SK-N-SH treated with all-trans-retinoic acid at 6 μM for 48 hours (cell line): Measurements from ENCODE around the gene PRKD2.

ENCODE experiments used
- CSDC2 ChIP-seq: fragments of 250-450 bp; sonication (Bioruptor Pico); IDR thresholded peaks from 2 replicates; pipeline ENCODE4 v1.5.0; 2020; ENCODE audit warnings: mild to moderate bottlenecking, moderate library complexity
- GLIS3 ChIP-seq: fragments of 250-450 bp; sonication (Bioruptor Pico); IDR thresholded peaks from 2 replicates; pipeline ENCODE4 v1.5.0; 2020; ENCODE audit warnings: mild to moderate bottlenecking, moderate library complexity
- ISL1 ChIP-seq: fragments of 250-450 bp; sonication (Bioruptor Pico); IDR thresholded peaks from 2 replicates; pipeline ENCODE4 v2.1.2; 2022; ENCODE audit warnings: mild to moderate bottlenecking, moderate library complexity
- SNAI2 ChIP-seq: fragments of 250-450 bp; sonication (Bioruptor Pico); IDR thresholded peaks from 2 replicates; pipeline ENCODE4 v1.5.0; 2020; ENCODE audit warnings: mild to moderate bottlenecking, moderate library complexity
- ZNF8 ChIP-seq: fragments of 450-650 bp; formaldehyde crosslinking; IDR thresholded peaks from 2 replicates; pipeline ENCODE4 v1.5.0; 2020; ENCODE audit warnings: mild to moderate bottlenecking, moderate library complexity
- TF ChIP-seq, protein P1 (sequence below): fragments of 250-450 bp; sonication (Bioruptor Pico); IDR thresholded peaks from 2 replicates; pipeline ENCODE4 v1.8.0; 2020; ENCODE audit warnings: mild to moderate bottlenecking, moderate library complexity, borderline replicate concordance
- TF ChIP-seq, protein P2 (sequence below): fragments of 250-450 bp; sonication (Bioruptor Pico); IDR thresholded peaks from 2 replicates; pipeline ENCODE4 v1.8.0; 2021; ENCODE audit warnings: low read depth, mild to moderate bottlenecking, moderate library complexity, borderline replicate concordance

DNA sequence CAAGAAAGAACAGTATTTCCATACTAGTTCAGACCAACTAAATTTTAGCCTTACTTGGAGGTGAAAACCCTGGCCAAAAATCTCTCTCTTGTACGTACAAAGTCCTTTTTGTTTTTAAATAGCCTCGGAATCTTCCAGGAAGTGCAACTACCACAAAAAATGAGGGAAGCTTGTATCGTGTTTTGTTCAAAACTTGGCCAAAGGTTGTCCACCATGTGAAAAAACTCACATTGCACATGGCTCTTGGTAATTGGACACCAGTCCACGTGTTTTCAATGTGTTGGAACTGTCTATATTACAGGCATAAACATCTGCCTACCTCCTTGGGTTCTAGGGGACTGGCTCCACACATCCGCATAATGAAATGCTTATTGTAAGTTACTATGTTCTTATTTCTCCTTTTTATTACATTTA is 44.5 kb upstream of the PRKD2 start:
- TF ChIP-seq, protein P1, sequence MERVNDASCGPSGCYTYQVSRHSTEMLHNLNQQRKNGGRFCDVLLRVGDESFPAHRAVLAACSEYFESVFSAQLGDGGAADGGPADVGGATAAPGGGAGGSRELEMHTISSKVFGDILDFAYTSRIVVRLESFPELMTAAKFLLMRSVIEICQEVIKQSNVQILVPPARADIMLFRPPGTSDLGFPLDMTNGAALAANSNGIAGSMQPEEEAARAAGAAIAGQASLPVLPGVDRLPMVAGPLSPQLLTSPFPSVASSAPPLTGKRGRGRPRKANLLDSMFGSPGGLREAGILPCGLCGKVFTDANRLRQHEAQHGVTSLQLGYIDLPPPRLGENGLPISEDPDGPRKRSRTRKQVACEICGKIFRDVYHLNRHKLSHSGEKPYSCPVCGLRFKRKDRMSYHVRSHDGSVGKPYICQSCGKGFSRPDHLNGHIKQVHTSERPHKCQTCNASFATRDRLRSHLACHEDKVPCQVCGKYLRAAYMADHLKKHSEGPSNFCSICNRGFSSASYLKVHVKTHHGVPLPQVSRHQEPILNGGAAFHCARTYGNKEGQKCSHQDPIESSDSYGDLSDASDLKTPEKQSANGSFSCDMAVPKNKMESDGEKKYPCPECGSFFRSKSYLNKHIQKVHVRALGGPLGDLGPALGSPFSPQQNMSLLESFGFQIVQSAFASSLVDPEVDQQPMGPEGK (CRISPR knock-in tag) = no peak
- TF ChIP-seq ISL1 (CRISPR knock-in tag) (no peak), GLIS3 (CRISPR knock-in tag) (no peak), ZNF8 (CRISPR knock-in tag) (no peak), CSDC2 (CRISPR knock-in tag) (no peak), SNAI2 (CRISPR knock-in tag) (no peak)
- TF ChIP-seq, protein P2, sequence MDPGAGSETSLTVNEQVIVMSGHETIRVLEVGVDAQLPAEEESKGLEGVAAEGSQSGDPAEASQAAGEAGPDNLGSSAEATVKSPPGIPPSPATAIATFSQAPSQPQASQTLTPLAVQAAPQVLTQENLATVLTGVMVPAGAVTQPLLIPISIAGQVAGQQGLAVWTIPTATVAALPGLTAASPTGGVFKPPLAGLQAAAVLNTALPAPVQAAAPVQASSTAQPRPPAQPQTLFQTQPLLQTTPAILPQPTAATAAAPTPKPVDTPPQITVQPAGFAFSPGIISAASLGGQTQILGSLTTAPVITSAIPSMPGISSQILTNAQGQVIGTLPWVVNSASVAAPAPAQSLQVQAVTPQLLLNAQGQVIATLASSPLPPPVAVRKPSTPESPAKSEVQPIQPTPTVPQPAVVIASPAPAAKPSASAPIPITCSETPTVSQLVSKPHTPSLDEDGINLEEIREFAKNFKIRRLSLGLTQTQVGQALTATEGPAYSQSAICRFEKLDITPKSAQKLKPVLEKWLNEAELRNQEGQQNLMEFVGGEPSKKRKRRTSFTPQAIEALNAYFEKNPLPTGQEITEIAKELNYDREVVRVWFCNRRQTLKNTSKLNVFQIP (CRISPR knock-in tag) = no peak
